B cell (primary cell): ENCODE results near the gene HIGD1A.

Experiments
- CTCF ChIP-seq: fragments of 200-600 bp; IDR thresholded peaks from one replicate; pipeline ENCODE4 v1.8.0; 2022; ENCODE audit warnings: antibody characterized with exemption, mild to moderate bottlenecking
- EZH2 ChIP-seq: IDR thresholded peaks from 2 replicates; pipeline ENCODE4 v1.6.1; 2012; ENCODE audit warnings: borderline replicate concordance, low read depth, mild to moderate bottlenecking, moderate library complexity, low read length; ENCODE audit not compliant: insufficient read depth, poor library complexity, severe bottlenecking

GRCh38 chr3:42750834-42751233, 53.5 kb downstream of the HIGD1A start:
- no peak for TF ChIP-seq EZH2
- no peak for TF ChIP-seq CTCF
